Measurements from ENCODE around the gene CUEDC1.

DNA sequence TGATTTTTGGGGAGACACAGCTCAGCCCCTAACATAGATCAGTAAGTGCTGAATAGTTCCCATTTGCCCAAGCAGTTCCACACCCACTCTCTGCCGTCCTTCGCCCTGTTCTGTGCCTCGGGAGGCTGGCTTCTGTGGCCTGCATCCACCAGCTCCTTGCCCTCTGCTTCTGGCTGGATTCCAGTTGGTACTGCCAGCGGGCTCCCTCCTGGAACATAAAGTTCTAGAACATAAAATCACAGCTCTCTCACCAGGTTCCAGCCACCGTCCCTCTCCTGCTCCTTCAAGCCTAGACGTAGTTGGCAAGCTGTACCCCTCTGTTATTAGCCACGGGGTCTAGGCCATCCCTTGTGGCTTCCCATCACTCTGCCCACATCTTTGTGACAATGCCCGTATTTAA lies 101.5 kb downstream of the CUEDC1 start:
- TF ChIP-seq CTCF (IDR thresholded peaks at IDR 0.05; ENCODE audit: insufficient read depth, low read length) = no peak
- no peak for TF ChIP-seq POLR2AphosphoS5 (IDR thresholded peaks at IDR 0.05; ENCODE audit: low read depth)
- TF ChIP-seq, protein P1, sequence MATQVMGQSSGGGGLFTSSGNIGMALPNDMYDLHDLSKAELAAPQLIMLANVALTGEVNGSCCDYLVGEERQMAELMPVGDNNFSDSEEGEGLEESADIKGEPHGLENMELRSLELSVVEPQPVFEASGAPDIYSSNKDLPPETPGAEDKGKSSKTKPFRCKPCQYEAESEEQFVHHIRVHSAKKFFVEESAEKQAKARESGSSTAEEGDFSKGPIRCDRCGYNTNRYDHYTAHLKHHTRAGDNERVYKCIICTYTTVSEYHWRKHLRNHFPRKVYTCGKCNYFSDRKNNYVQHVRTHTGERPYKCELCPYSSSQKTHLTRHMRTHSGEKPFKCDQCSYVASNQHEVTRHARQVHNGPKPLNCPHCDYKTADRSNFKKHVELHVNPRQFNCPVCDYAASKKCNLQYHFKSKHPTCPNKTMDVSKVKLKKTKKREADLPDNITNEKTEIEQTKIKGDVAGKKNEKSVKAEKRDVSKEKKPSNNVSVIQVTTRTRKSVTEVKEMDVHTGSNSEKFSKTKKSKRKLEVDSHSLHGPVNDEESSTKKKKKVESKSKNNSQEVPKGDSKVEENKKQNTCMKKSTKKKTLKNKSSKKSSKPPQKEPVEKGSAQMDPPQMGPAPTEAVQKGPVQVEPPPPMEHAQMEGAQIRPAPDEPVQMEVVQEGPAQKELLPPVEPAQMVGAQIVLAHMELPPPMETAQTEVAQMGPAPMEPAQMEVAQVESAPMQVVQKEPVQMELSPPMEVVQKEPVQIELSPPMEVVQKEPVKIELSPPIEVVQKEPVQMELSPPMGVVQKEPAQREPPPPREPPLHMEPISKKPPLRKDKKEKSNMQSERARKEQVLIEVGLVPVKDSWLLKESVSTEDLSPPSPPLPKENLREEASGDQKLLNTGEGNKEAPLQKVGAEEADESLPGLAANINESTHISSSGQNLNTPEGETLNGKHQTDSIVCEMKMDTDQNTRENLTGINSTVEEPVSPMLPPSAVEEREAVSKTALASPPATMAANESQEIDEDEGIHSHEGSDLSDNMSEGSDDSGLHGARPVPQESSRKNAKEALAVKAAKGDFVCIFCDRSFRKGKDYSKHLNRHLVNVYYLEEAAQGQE (IDR thresholded peaks at IDR 0.05; ENCODE audit: insufficient replicate concordance, low read depth) = no peak

Data from HL-60 (cell line).